MM.1S (cell line): ENCODE results near the gene UGCG.

Experiments used
- DNase-seq: peaks from one replicate; pipeline ENCODE4 v3.0.0-alpha.2; 2015
- H2AFZ ChIP-seq: fragments of 300-600 bp; sonication (generic); 2 replicates; pipeline ENCODE4 v1.6.0; 2016; ENCODE audit warnings: antibody characterized with exemption, low read length
- H3F3A ChIP-seq: fragments of 300-600 bp; sonication (generic); 2 replicates; pipeline ENCODE4 v1.6.1; 2016; ENCODE audit warnings: mild to moderate bottlenecking, antibody characterized with exemption, low read length, moderate library complexity, mixed read lengths; ENCODE audit not compliant: insufficient read depth
- H3K27ac ChIP-seq: fragments of 300-600 bp; sonication (generic); 2 replicates; pipeline ENCODE4 v1.5.1; 2016; ENCODE audit warnings: mild to moderate bottlenecking, low read length
- H3K27me3 ChIP-seq: fragments of 300-600 bp; sonication (generic); replicated peaks from 2 replicates; pipeline ENCODE4 v1.6.0; 2016; ENCODE audit warnings: low read length; ENCODE audit not compliant: insufficient read depth
- H3K36me3 ChIP-seq: fragments of 300-600 bp; sonication (generic); replicated peaks from 2 replicates; pipeline ENCODE4 v1.6.1; 2016; ENCODE audit warnings: mild to moderate bottlenecking, low read length, mixed read lengths; ENCODE audit not compliant: insufficient read depth
- H3K4me1 ChIP-seq: fragments of 300-600 bp; sonication (generic); 2 replicates; pipeline ENCODE4 v1.6.1; 2016; ENCODE audit warnings: low read length, mixed read lengths
- H3K4me2 ChIP-seq: fragments of 300-600 bp; sonication (generic); 2 replicates; pipeline ENCODE4 v1.6.0; 2016; ENCODE audit warnings: low read depth, low read length
- H3K4me3 ChIP-seq: fragments of 300-600 bp; sonication (generic); 2 replicates; pipeline ENCODE4 v1.5.1; 2016; ENCODE audit warnings: low read length, mixed read lengths
- H3K79me2 ChIP-seq: fragments of 300-600 bp; sonication (generic); 2 replicates; pipeline ENCODE4 v1.6.1; 2016; ENCODE audit warnings: mixed run types, low read length, mixed read lengths
- H3K9ac ChIP-seq: fragments of 300-600 bp; sonication (generic); 2 replicates; pipeline ENCODE4 v1.6.1; 2016; ENCODE audit warnings: low read length, mixed read lengths
- H3K9me2 ChIP-seq: fragments of 300-600 bp; sonication (generic); replicated peaks from 2 replicates; pipeline ENCODE4 v1.6.1; 2016; ENCODE audit warnings: mild to moderate bottlenecking, low read length, mixed read lengths; ENCODE audit not compliant: insufficient read depth
- H3K9me3 ChIP-seq: fragments of 300-600 bp; sonication (generic); replicated peaks from 2 replicates; pipeline ENCODE4 v1.6.1; 2016; ENCODE audit warnings: mild to moderate bottlenecking, low read length, mixed read lengths; ENCODE audit not compliant: insufficient read depth
- H4K20me1 ChIP-seq: fragments of 300-600 bp; sonication (generic); 2 replicates; pipeline ENCODE4 v1.6.1; 2016; ENCODE audit warnings: mild to moderate bottlenecking, low read length, moderate library complexity, mixed read lengths; ENCODE audit not compliant: insufficient read depth
- CTCF ChIP-seq: fragments of 300-600 bp; sonication (generic); IDR thresholded peaks from 2 replicates; pipeline ENCODE4 v1.5.1; 2016; ENCODE audit warnings: antibody characterized with exemption, low read length, mixed read lengths
- EZH2 ChIP-seq: fragments of 300-600 bp; sonication (generic); optimal IDR thresholded peaks from 2 replicates; pipeline ENCODE3; 2017; ENCODE audit warnings: low read depth, mild to moderate bottlenecking, antibody characterized with exemption, low read length, mixed read lengths
- EZH2phosphoT487 ChIP-seq: fragments of 300-600 bp; sonication (generic); IDR thresholded peaks from 2 replicates; pipeline ENCODE4 v1.6.1; 2018; ENCODE audit warnings: antibody characterized with exemption, low read length

The UGCG gene

GRCh38 chr9:111967621-111968020 is 71.0 kb downstream of the UGCG start:
- H3K9me3 ChIP-seq = no peaks in the 10 kb centered on the region
- no peak overlapping the region for H3K9ac ChIP-seq
- H3F3A ChIP-seq = no peaks in the 10 kb centered on the region
- no peak overlapping the region for H2AFZ ChIP-seq
- H3K9me2 ChIP-seq = no peaks in the 10 kb centered on the region
- no peaks in the 10 kb centered on the region for H3K27me3 ChIP-seq
- no peak overlapping the region for H3K4me3 ChIP-seq
- no peak overlapping the region for H3K4me2 ChIP-seq
- no peaks in the 10 kb centered on the region for H3K79me2 ChIP-seq
- no peaks in the 10 kb centered on the region for H4K20me1 ChIP-seq
- no peaks in the 10 kb centered on the region for H3K4me1 ChIP-seq
- DNase-seq = no peak
- H3K27ac ChIP-seq = no peak overlapping the region
- TF ChIP-seq EZH2phosphoT487 = no peak
- no peak for TF ChIP-seq EZH2
- TF ChIP-seq CTCF = no peak
- H3K36me3 ChIP-seq = no peaks in the 10 kb centered on the region

GRCh38 chr9:111969061-111969460 is 72.4 kb downstream of the UGCG start:
- no peak for TF ChIP-seq CTCF
- no peak for TF ChIP-seq EZH2phosphoT487
- no peak for TF ChIP-seq EZH2
- H3K9ac ChIP-seq = no peak overlapping the region
- no peak for DNase-seq
- H3K4me1 ChIP-seq = no peaks in the 10 kb centered on the region
- no peaks in the 10 kb centered on the region for H3F3A ChIP-seq
- H3K27ac ChIP-seq = no peak overlapping the region
- no peaks in the 10 kb centered on the region for H4K20me1 ChIP-seq
- no peak overlapping the region for H2AFZ ChIP-seq
- H3K36me3 ChIP-seq = no peaks in the 10 kb centered on the region
- no peaks in the 10 kb centered on the region for H3K9me3 ChIP-seq
- H3K27me3 ChIP-seq = no peaks in the 10 kb centered on the region
- no peaks in the 10 kb centered on the region for H3K9me2 ChIP-seq
- no peaks in the 10 kb centered on the region for H3K79me2 ChIP-seq
- no peak overlapping the region for H3K4me3 ChIP-seq
- H3K4me2 ChIP-seq = no peak overlapping the region

- no peak overlapping the region for H3K27ac ChIP-seq
Measured at GRCh38 chr9:111969622-111970021, 73.0 kb downstream of the UGCG start.

More at GRCh38 chr9:111969622-111970021, 73.0 kb downstream of the UGCG start:
- Histone ChIP-seq H2AFZ (no peak overlapping the region), H3K9me3 (no peaks in the 10 kb centered on the region), H3K4me2 (no peak overlapping the region), H3K79me2 (no peaks in the 10 kb centered on the region), H3K9me2 (no peaks in the 10 kb centered on the region), H3K27me3 (no peaks in the 10 kb centered on the region), H3K4me3 (no peak overlapping the region), H4K20me1 (no peaks in the 10 kb centered on the region), H3K4me1 (no peaks in the 10 kb centered on the region), H3F3A (no peaks in the 10 kb centered on the region), H3K36me3 (no peaks in the 10 kb centered on the region), H3K9ac (no peak overlapping the region)
- DNase-seq = no peak
- TF ChIP-seq EZH2 = no peak
- no peak for TF ChIP-seq CTCF
- no peak for TF ChIP-seq EZH2phosphoT487
